HepG2 (cell line): ENCODE results near the gene UBAC1. TPM values are rescaled to one million over a fixed set of nuclear protein-coding genes. Genes with fewer than 3 reads are reported as not detected.

Source experiments
- ATAC-seq: fragments of 200-7000 bp; cut with Tn5 transposase; 3 replicates; pipeline ENCODE4 v1.9.1; 2020; ENCODE audit warnings: mild to moderate bottlenecking, moderate library complexity
- BruUV-seq: library from RNA; stranded (reverse); fragments of 400-500 nt; replicated peaks from 2 replicates; lab custom pipeline; 2021; lab: Mats Ljungman, UMichigan
- CTCF ChIA-PET: fragments of 300-600 bp; formaldehyde crosslinking; extraction: SDS; loops from one replicate; lab custom pipeline; 2021; ENCODE audit warnings: low total read pairs, inconsistent platforms, low intra/inter-chr PET ratio; lab: Yijun Ruan, JAX
- POLR2A ChIA-PET: fragments of 350-600 bp; sonication (Branson Sonifier 250); formaldehyde crosslinking; loops from one replicate; lab custom pipeline; 2020; ENCODE audit warnings: antibody characterized with exemption, inconsistent platforms; lab: Yijun Ruan, JAX
- DNase-seq: peaks from one replicate; pipeline ENCODE4 v3.0.0-alpha.2; 2015; ENCODE audit warnings: low spot score
- FAIRE-seq: peaks from 3 replicates; lab custom pipeline; 2011; peaks lifted over from hg19 to GRCh38; lab: Jason Lieb, UNC
- H2AFZ ChIP-seq: one replicate; pipeline ENCODE4 v1.6.1; 2011; ENCODE audit warnings: low read length, inconsistent platforms
- H3K27ac ChIP-seq: fragments of 300-600 bp; 3 replicates; pipeline ENCODE4 v1.8.0; 2011; ENCODE audit warnings: mixed run types, mild to moderate bottlenecking, mixed read lengths, low read length, inconsistent platforms; ENCODE audit not compliant: insufficient read depth; ENCODE audit errors: extremely low read length
- H3K27me3 ChIP-seq, 2 experiments: fragments of 200-600 bp in 1 of 2; 2 replicates in 1 of 2; 3 replicates in 1 of 2; pipeline versions ENCODE4 v1.6.0 to v1.8.0; 2011; ENCODE audit warnings: low read length in 2 of 2, mild to moderate bottlenecking in 2 of 2, moderate library complexity in 2 of 2, inconsistent platforms in 1 of 2; ENCODE audit not compliant: insufficient read depth in 2 of 2, control insufficient read depth in 1 of 2
- H3K36me3 ChIP-seq, 2 experiments: fragments of 200-600 bp in 1 of 2; replicated peaks in 1 of 2; 2 replicates in 1 of 2; 3 replicates in 1 of 2; pipeline versions ENCODE4 v1.5.1 to v1.8.0; 2011; ENCODE audit warnings: low read length in 2 of 2, inconsistent platforms in 1 of 2; ENCODE audit not compliant: insufficient read depth in 2 of 2, control insufficient read depth in 1 of 2
- H3K4me1 ChIP-seq: 2 replicates; pipeline ENCODE4 v1.5.1; 2012; ENCODE audit warnings: low read length, inconsistent platforms; ENCODE audit not compliant: insufficient read depth
- H3K4me2 ChIP-seq: 2 replicates; pipeline ENCODE4 v1.6.0; 2011; ENCODE audit warnings: low read depth, low read length, inconsistent platforms
- H3K4me3 ChIP-seq, 3 experiments: fragments of 200-600 bp in 1 of 3; sonication (generic), shearing (Covaris generic) in 1 of 3; replicated peaks in 1 of 3; 2 replicates each; pipeline ENCODE4 v1.5.1; 2011 to 2016; ENCODE audit warnings: low read length in 3 of 3, inconsistent platforms in 2 of 3, low read depth in 2 of 3, mild to moderate bottlenecking in 2 of 3, control low read depth in 1 of 3, mixed read lengths in 1 of 3; ENCODE audit not compliant: insufficient read depth in 1 of 3
- H3K79me2 ChIP-seq: one replicate; pipeline ENCODE4 v1.6.1; 2011; ENCODE audit warnings: low read length, inconsistent platforms; ENCODE audit not compliant: insufficient read depth
- H3K9ac ChIP-seq: 2 replicates; pipeline ENCODE4 v1.6.0; 2011; ENCODE audit warnings: mild to moderate bottlenecking, low read depth, low read length, inconsistent platforms; ENCODE audit not compliant: insufficient read depth
- H3K9me3 ChIP-seq: 2 replicates; pipeline ENCODE4 v1.5.1; 2012; ENCODE audit warnings: mild to moderate bottlenecking, low read length
- H4K20me1 ChIP-seq: 2 replicates; pipeline ENCODE4 v1.6.0; 2011; ENCODE audit warnings: inconsistent platforms, mild to moderate bottlenecking, low read length, moderate library complexity; ENCODE audit not compliant: insufficient read depth
- PHF21A ChIP-seq: sonication (generic); formaldehyde crosslinking; IDR thresholded peaks from 2 replicates; pipeline ENCODE4 v1.5.0; 2020; ENCODE audit warnings: mild to moderate bottlenecking, missing genetic modification reagents
- YEATS4 ChIP-seq: sonication (generic); formaldehyde crosslinking; IDR thresholded peaks from 2 replicates; pipeline ENCODE4 v1.4.0; 2020; ENCODE audit warnings: missing genetic modification reagents, borderline replicate concordance
- WGBS: methylation state at CpG from one replicate; pipeline ENCODE4 v1.1.6; 2017; ENCODE audit warnings: low lambda C conversion rate; 5-methylcytosine and 5-hydroxymethylcytosine counted together
- in situ Hi-C: cut with HindIII; loops from 2 replicates; pipeline ENCODE4 v1.10.0; 2017; ENCODE audit warnings: low pct_unique_long_range_greater_than_20kb; ENCODE audit not compliant: extremely low pct_ligation_motif_present
- intact Hi-C: fragments of 100-400 bp; cut with micrococcal nuclease; formaldehyde crosslinking; loops from one replicate; pipeline ENCODE4 v1.10.0; 2022; ENCODE audit not compliant: unreplicated experiment
- polyA plus RNA-seq, 8 experiments: library from polyadenylated mRNA; depleted of rRNA in 3 of 8; stranded (reverse) in 7 of 8; unstranded in 1 of 8; fragments of >200 nt; fragmentation: Illumina TruSeq in 4 of 8; extraction: Trizol in 4 of 8; gene quantifications; 2 replicates each; pipeline versions ENCODE4 v1.2.1 to v1.2.3, GENCODE V29; 2011 to 2016; ENCODE audit warnings: low read depth in 4 of 8, missing spikeins in 1 of 8, mixed read lengths in 1 of 8; ENCODE audit not compliant: insufficient read depth in 1 of 8
- total RNA-seq, 5 experiments: library from RNA; depleted of rRNA; stranded (reverse); fragments of >200 nt; fragmentation: Illumina TruSeq; extraction: Trizol; gene quantifications; 2 replicates each; pipeline ENCODE4 v1.2.3, GENCODE V29; 2016; ENCODE audit warnings: low read depth in 1 of 5
- TF ChIP-seq, protein P1 (sequence below): sonication (generic); formaldehyde crosslinking; IDR thresholded peaks from 2 replicates; pipeline ENCODE4 v1.4.0; 2020; ENCODE audit warnings: missing genetic modification reagents, mild to moderate bottlenecking, borderline replicate concordance

UBAC1 gene
- total and polyA plus RNA-seq, 2 of the 13 experiments (the other 11 are each of a cell fraction or from before 2014, with no cell fraction given), result 32.2 to 34.1 TPM

DNA sequence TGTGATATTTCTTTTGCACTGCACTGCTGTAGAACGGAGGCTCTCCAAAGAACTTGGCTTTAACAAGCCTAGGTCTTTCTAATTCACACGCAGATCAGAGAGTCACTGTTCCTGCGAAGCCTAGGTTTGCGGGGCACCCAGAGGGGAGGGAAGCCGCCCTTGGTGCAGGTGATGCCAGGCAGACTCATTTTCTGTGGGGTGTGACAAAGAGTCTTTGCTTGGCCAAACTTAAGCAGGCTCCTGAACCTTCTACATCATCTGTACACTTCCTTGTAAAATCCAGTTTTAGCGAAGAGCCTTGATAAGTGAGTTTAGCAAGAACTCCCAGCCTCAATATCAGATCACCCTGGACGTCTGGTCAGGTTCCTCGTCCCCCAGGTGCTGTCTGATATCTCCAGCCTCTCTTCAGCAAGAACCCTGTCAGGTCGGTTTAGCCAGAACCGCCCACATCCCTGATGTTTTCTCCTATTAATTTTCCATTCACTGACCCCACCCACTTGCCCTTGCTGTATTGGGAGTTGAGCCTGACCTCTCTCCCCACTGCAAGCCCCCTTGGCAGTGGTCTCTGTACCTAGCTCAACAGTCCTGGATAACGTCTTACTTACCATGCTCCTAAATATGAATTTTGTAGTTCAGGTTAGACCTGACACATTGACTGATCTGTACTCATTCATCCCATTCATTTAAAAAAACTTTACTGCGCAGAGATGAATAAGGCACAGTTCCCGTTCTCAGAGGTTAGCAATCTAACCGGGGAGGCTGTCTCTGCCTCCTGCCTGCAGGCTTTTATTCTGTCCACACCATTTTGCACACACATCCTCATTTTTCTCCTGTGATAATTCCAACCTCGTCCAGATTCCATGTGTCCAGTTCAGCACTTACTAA is 880 bp upstream of the UBAC1 start:
- Histone ChIP-seq H2AFZ (peak overlapping the region; percentile 64), H3K4me1 (peaks cover 34% of the 10 kb centered on the region), H3K4me2 (peak overlapping the region; percentile 97), H3K9ac (peak overlapping the region; percentile 37; the same call in 1 of the 2 replicates), H3K4me3 (peak overlapping the region; percentile 21 to 64 (median 47); a peak in 5 of 6 replicates), H3K27ac (no peak overlapping the region), H3K79me2 (peaks cover 30% of the 10 kb centered on the region), H3K36me3 (0 out of 5 replicates have a peak, but pooled peaks cover 0 to 2% of the 10 kb centered on the region in 2 experiments), H4K20me1 (peaks cover 3% of the 10 kb centered on the region; the same call in 1 of the 2 replicates), H3K9me3 (no peaks in the 10 kb centered on the region), H3K27me3 (peaks cover 6 to 25% of the 10 kb centered on the region in 2 experiments; a peak in 3 of 5 replicates)
- FAIRE-seq, result no peak
- ChIA-PET POLR2A (interaction anchor here (1.5 to 2.1 kb wide), 3 partner anchors 32 to 158 kb away, joined by 3 to 6 read pairs (median 6); no protein-coding TSS in a partner anchor), CTCF (no interaction called here)
- 10% methylated on average over 15 of the region's 15 CpGs for WGBS
- no peak for ATAC-seq
- in situ Hi-C loops (loop anchor here (10.0 kb wide), 1 partner anchor 143 kb away; no protein-coding TSS in a partner anchor), intact Hi-C loops (no loop called here)
- no TSS peak for BruUV-seq
- 0 out of 2 replicates have a peak, but pooled peaks have one; percentile 0 for TF ChIP-seq YEATS4
- TF ChIP-seq, protein P1, sequence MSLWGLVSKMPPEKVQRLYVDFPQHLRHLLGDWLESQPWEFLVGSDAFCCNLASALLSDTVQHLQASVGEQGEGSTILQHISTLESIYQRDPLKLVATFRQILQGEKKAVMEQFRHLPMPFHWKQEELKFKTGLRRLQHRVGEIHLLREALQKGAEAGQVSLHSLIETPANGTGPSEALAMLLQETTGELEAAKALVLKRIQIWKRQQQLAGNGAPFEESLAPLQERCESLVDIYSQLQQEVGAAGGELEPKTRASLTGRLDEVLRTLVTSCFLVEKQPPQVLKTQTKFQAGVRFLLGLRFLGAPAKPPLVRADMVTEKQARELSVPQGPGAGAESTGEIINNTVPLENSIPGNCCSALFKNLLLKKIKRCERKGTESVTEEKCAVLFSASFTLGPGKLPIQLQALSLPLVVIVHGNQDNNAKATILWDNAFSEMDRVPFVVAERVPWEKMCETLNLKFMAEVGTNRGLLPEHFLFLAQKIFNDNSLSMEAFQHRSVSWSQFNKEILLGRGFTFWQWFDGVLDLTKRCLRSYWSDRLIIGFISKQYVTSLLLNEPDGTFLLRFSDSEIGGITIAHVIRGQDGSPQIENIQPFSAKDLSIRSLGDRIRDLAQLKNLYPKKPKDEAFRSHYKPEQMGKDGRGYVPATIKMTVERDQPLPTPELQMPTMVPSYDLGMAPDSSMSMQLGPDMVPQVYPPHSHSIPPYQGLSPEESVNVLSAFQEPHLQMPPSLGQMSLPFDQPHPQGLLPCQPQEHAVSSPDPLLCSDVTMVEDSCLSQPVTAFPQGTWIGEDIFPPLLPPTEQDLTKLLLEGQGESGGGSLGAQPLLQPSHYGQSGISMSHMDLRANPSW (CRISPR knock-in tag), result no peak
- TF ChIP-seq PHF21A, result peak; percentile 24; the same call in 1 of the 2 replicates
- DNase-seq, result no peak
